Measurements from ENCODE around the gene CALR.

GRCh38 chr19:12992729-12993128 lies 54.3 kb downstream of the CALR start:
- TF ChIP-seq PPARA (CRISPR knock-in tag; IDR thresholded peaks at IDR 0.05; ENCODE audit: borderline replicate concordance) (no peak), CSDC2 (CRISPR knock-in tag; IDR thresholded peaks at IDR 0.05) (no peak), SNAI2 (CRISPR knock-in tag; IDR thresholded peaks at IDR 0.05) (no peak), OSR1 (CRISPR knock-in tag; IDR thresholded peaks at IDR 0.05) (no peak), RARB (CRISPR knock-in tag; IDR thresholded peaks at IDR 0.05) (no peak), PATZ1 (CRISPR knock-in tag; IDR thresholded peaks at IDR 0.05; ENCODE audit: borderline replicate concordance) (no peak), ARNTL (CRISPR knock-in tag; IDR thresholded peaks at IDR 0.05; ENCODE audit: borderline replicate concordance, low read depth) (no peak), ZFP3 (CRISPR knock-in tag; IDR thresholded peaks at IDR 0.05) (no peak), TCF4 (CRISPR knock-in tag; IDR thresholded peaks at IDR 0.05; ENCODE audit: borderline replicate concordance) (no peak), CSRNP3 (CRISPR knock-in tag; IDR thresholded peaks at IDR 0.05) (no peak), POU6F1 (CRISPR knock-in tag; IDR thresholded peaks at IDR 0.05; ENCODE audit: borderline replicate concordance, low read depth) (no peak), ZC3H10 (CRISPR knock-in tag; IDR thresholded peaks at IDR 0.05) (no peak)
